MM.1S (cell line): ENCODE measurements around the gene NRXN3.

Experiments
- DNase-seq: peaks from one replicate; pipeline ENCODE4 v3.0.0-alpha.2; 2015
- H2AFZ ChIP-seq: fragments of 300-600 bp; sonication (generic); 2 replicates; pipeline ENCODE4 v1.6.0; 2016; ENCODE audit warnings: antibody characterized with exemption, low read length
- H3F3A ChIP-seq: fragments of 300-600 bp; sonication (generic); 2 replicates; pipeline ENCODE4 v1.6.1; 2016; ENCODE audit warnings: mild to moderate bottlenecking, antibody characterized with exemption, low read length, moderate library complexity, mixed read lengths; ENCODE audit not compliant: insufficient read depth
- H3K27ac ChIP-seq: fragments of 300-600 bp; sonication (generic); 2 replicates; pipeline ENCODE4 v1.5.1; 2016; ENCODE audit warnings: mild to moderate bottlenecking, low read length
- H3K27me3 ChIP-seq: fragments of 300-600 bp; sonication (generic); replicated peaks from 2 replicates; pipeline ENCODE4 v1.6.0; 2016; ENCODE audit warnings: low read length; ENCODE audit not compliant: insufficient read depth
- H3K36me3 ChIP-seq: fragments of 300-600 bp; sonication (generic); replicated peaks from 2 replicates; pipeline ENCODE4 v1.6.1; 2016; ENCODE audit warnings: mild to moderate bottlenecking, low read length, mixed read lengths; ENCODE audit not compliant: insufficient read depth
- H3K4me1 ChIP-seq: fragments of 300-600 bp; sonication (generic); 2 replicates; pipeline ENCODE4 v1.6.1; 2016; ENCODE audit warnings: low read length, mixed read lengths
- H3K4me2 ChIP-seq: fragments of 300-600 bp; sonication (generic); 2 replicates; pipeline ENCODE4 v1.6.0; 2016; ENCODE audit warnings: low read depth, low read length
- H3K4me3 ChIP-seq: fragments of 300-600 bp; sonication (generic); 2 replicates; pipeline ENCODE4 v1.5.1; 2016; ENCODE audit warnings: low read length, mixed read lengths
- H3K79me2 ChIP-seq: fragments of 300-600 bp; sonication (generic); 2 replicates; pipeline ENCODE4 v1.6.1; 2016; ENCODE audit warnings: mixed run types, low read length, mixed read lengths
- H3K9ac ChIP-seq: fragments of 300-600 bp; sonication (generic); 2 replicates; pipeline ENCODE4 v1.6.1; 2016; ENCODE audit warnings: low read length, mixed read lengths
- H3K9me2 ChIP-seq: fragments of 300-600 bp; sonication (generic); replicated peaks from 2 replicates; pipeline ENCODE4 v1.6.1; 2016; ENCODE audit warnings: mild to moderate bottlenecking, low read length, mixed read lengths; ENCODE audit not compliant: insufficient read depth
- H3K9me3 ChIP-seq: fragments of 300-600 bp; sonication (generic); replicated peaks from 2 replicates; pipeline ENCODE4 v1.6.1; 2016; ENCODE audit warnings: mild to moderate bottlenecking, low read length, mixed read lengths; ENCODE audit not compliant: insufficient read depth
- H4K20me1 ChIP-seq: fragments of 300-600 bp; sonication (generic); 2 replicates; pipeline ENCODE4 v1.6.1; 2016; ENCODE audit warnings: mild to moderate bottlenecking, low read length, moderate library complexity, mixed read lengths; ENCODE audit not compliant: insufficient read depth
- EZH2 ChIP-seq: fragments of 300-600 bp; sonication (generic); optimal IDR thresholded peaks from 2 replicates; pipeline ENCODE3; 2017; ENCODE audit warnings: low read depth, mild to moderate bottlenecking, antibody characterized with exemption, low read length, mixed read lengths
- EZH2phosphoT487 ChIP-seq: fragments of 300-600 bp; sonication (generic); IDR thresholded peaks from 2 replicates; pipeline ENCODE4 v1.6.1; 2018; ENCODE audit warnings: antibody characterized with exemption, low read length
- TF ChIP-seq, protein P1 (sequence below): fragments of 300-600 bp; sonication (generic); IDR thresholded peaks from 2 replicates; pipeline ENCODE4 v1.5.1; 2016; ENCODE audit warnings: antibody characterized with exemption, low read length, mixed read lengths

Gene NRXN3

DNA sequence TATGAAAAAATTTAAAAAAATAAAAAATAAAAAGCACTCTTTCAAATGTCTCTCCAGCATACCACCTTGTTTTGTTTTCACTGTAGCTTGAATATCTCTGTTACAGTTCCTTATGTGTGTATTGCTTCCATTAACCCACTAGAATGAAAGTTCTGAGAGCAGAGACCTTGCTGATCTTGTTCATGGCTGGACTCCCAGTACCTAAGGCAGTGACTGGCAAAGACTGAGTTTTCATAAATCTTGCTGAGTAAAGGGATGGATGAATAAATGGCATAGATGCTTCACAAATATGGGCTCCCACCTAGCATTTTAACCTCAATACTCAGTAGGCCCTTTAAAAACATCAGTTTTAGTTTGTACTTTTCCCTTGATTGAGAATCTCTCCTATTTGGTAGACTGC, 1125.2 kb downstream of the NRXN3 start:
- H3F3A ChIP-seq: no peaks in the 10 kb centered on the region
- H3K36me3 ChIP-seq: no peaks in the 10 kb centered on the region
- no peaks in the 10 kb centered on the region for H3K27me3 ChIP-seq
- no peaks in the 10 kb centered on the region for H3K79me2 ChIP-seq
- H2AFZ ChIP-seq: no peak overlapping the region
- no peak overlapping the region for H3K4me2 ChIP-seq
- H3K4me1 ChIP-seq: no peaks in the 10 kb centered on the region
- DNase-seq: no peak
- no peak overlapping the region for H3K27ac ChIP-seq
- H4K20me1 ChIP-seq: no peaks in the 10 kb centered on the region
- H3K9ac ChIP-seq: no peak overlapping the region
- H3K9me3 ChIP-seq: no peaks in the 10 kb centered on the region
- no peaks in the 10 kb centered on the region for H3K9me2 ChIP-seq
- no peak overlapping the region for H3K4me3 ChIP-seq
- TF ChIP-seq EZH2phosphoT487 (no peak), EZH2 (no peak)
- TF ChIP-seq, protein P1, sequence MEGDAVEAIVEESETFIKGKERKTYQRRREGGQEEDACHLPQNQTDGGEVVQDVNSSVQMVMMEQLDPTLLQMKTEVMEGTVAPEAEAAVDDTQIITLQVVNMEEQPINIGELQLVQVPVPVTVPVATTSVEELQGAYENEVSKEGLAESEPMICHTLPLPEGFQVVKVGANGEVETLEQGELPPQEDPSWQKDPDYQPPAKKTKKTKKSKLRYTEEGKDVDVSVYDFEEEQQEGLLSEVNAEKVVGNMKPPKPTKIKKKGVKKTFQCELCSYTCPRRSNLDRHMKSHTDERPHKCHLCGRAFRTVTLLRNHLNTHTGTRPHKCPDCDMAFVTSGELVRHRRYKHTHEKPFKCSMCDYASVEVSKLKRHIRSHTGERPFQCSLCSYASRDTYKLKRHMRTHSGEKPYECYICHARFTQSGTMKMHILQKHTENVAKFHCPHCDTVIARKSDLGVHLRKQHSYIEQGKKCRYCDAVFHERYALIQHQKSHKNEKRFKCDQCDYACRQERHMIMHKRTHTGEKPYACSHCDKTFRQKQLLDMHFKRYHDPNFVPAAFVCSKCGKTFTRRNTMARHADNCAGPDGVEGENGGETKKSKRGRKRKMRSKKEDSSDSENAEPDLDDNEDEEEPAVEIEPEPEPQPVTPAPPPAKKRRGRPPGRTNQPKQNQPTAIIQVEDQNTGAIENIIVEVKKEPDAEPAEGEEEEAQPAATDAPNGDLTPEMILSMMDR: no peak

DNA sequence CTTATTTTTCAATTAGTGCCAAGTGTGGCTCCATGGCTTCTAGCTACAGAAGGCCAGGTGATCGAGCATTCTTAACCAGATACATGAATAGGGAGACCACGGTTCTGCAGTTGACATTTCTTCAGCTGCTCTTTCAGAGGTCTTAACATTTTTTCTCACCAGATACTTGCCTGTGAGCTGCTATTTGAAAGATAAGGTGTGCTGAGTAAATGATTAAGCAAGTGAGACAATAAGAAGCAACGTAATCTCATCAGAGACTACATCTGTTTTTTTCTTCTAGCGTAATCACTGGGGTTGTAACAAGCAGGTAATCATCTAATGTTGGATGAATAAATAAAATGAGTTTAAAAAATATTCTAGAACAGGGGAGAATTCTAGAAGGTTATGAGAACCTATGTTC, 1128.2 kb downstream of the NRXN3 start:
- Histone ChIP-seq H3K4me1 (no peaks in the 10 kb centered on the region), H3F3A (no peaks in the 10 kb centered on the region), H3K9me3 (no peaks in the 10 kb centered on the region), H3K27ac (no peak overlapping the region), H3K4me3 (no peak overlapping the region), H3K79me2 (no peaks in the 10 kb centered on the region), H2AFZ (no peak overlapping the region), H4K20me1 (no peaks in the 10 kb centered on the region), H3K27me3 (no peaks in the 10 kb centered on the region), H3K9ac (no peak overlapping the region), H3K36me3 (no peaks in the 10 kb centered on the region), H3K4me2 (no peak overlapping the region), H3K9me2 (no peaks in the 10 kb centered on the region)
- TF ChIP-seq EZH2 (no peak), EZH2phosphoT487 (no peak)
- TF ChIP-seq, protein P1: no peak
- no peak for DNase-seq

DNA sequence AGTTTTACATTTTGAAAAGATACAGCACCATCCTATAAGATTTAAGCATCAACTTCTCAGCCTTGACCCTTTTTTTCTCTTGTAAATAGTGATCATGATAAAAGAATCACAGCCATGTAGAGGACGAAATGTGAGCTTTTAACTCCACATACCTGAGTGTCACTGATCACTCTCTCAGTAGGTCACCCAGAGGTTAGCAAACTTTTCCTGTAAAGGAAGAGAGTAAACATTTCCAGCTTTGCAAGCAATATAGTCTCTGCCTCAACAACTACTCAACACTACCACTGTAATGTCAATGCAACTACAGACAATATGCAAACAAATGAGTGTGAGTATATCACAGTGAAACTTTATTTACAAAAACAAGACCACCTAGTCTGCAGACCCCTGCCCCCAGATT, 1129.0 kb downstream of the NRXN3 start:
- no peak overlapping the region for H3K4me2 ChIP-seq
- H3K79me2 ChIP-seq: no peaks in the 10 kb centered on the region
- H2AFZ ChIP-seq: no peak overlapping the region
- TF ChIP-seq EZH2phosphoT487 (no peak), EZH2 (no peak)
- TF ChIP-seq, protein P1: no peak
- H3K4me3 ChIP-seq: no peak overlapping the region
- no peaks in the 10 kb centered on the region for H4K20me1 ChIP-seq
- no peak overlapping the region for H3K27ac ChIP-seq
- H3K9me3 ChIP-seq: no peaks in the 10 kb centered on the region
- H3K27me3 ChIP-seq: no peaks in the 10 kb centered on the region
- no peaks in the 10 kb centered on the region for H3K4me1 ChIP-seq
- no peaks in the 10 kb centered on the region for H3F3A ChIP-seq
- no peaks in the 10 kb centered on the region for H3K36me3 ChIP-seq
- H3K9me2 ChIP-seq: no peaks in the 10 kb centered on the region
- DNase-seq: no peak
- no peak overlapping the region for H3K9ac ChIP-seq
